ENCODE results near the gene BHLHA15. TPM values are rescaled to one million over a fixed set of nuclear protein-coding genes. Genes with fewer than 3 reads are reported as not detected.

Gene BHLHA15
- 0.29 to 0.54 TPM (median 0.43 TPM) in 4 of 5 replicates, not detected in the other for total RNA-seq (2022; extraction: Qiagen RNA extraction; ENCODE audit: low read depth)

GRCh38 chr7:98211221-98211675, at the start of gene BHLHA15:
Gene BHLHA15, plus strand, starts transcription at chr7:98211439. Its CDS starts 871 bp downstream, at chr7:98212310.

GRCh38 chr7:98251601-98252424, 40.6 kb downstream of the BHLHA15 start, which contains the start of gene TECPR1:
Gene TECPR1, minus strand, starts transcription at chr7:98252232. Its CDS starts 6,086 bp downstream, at chr7:98246146.

Other genes starting within 250 kb of the BHLHA15 start
- not detected in 5 replicates for gene OCM2, start 221.2 kb upstream of the BHLHA15 start, total RNA-seq (2022; extraction: Qiagen RNA extraction; ENCODE audit: low read depth)
- gene LMTK2, start 104.6 kb upstream of the BHLHA15 start, total RNA-seq (2022; extraction: Qiagen RNA extraction; ENCODE audit: low read depth), result 8.4 to 11.1 TPM (median 10.8 TPM) in 5 replicates
- 4.5 to 8.9 TPM (median 7.8 TPM) in 5 replicates for gene TECPR1, start 40.8 kb downstream of the BHLHA15 start, total RNA-seq (2022; extraction: Qiagen RNA extraction; ENCODE audit: low read depth)
- gene BRI3, start 70.2 kb downstream of the BHLHA15 start, total RNA-seq (2022; extraction: Qiagen RNA extraction; ENCODE audit: low read depth), result 104 to 188 TPM (median 176 TPM) in 5 replicates
- 55.5 to 57.5 TPM (median 56.3 TPM) in 5 replicates for gene BAIAP2L1, start 189.7 kb downstream of the BHLHA15 start, total RNA-seq (2022; extraction: Qiagen RNA extraction; ENCODE audit: low read depth)